Measurements from ENCODE around the gene SUSD6.
"Not testable (repeated sequence)": the region's sequence is repeated elsewhere in the genome, so short reads cannot be mapped to it uniquely, and the experiment has no call there.

The SUSD6 gene

GRCh38 chr14:69593018-69593677 lies 18.2 kb upstream of the SUSD6 start:
- peak; percentile 58 for DNase-seq (ENCODE audit: low read depth)

GRCh38 chr14:69594846-69595245 lies 16.6 kb upstream of the SUSD6 start:
- DNase-seq (ENCODE audit: low read depth): no peak

- DNase-seq (ENCODE audit: low read depth): no peak
Observed at GRCh38 chr14:69595336-69595735, 16.1 kb upstream of the SUSD6 start.

- not testable (repeated sequence) for DNase-seq (ENCODE audit: low read depth)
Observed at GRCh38 chr14:69599431-69599830, 12.0 kb upstream of the SUSD6 start.

GRCh38 chr14:69600304-69600891 lies 11.0 kb upstream of the SUSD6 start:
- no peak for DNase-seq (ENCODE audit: low read depth)

- peak; percentile 33 for DNase-seq (ENCODE audit: low read depth)
Observed at GRCh38 chr14:69605738-69606137, 5.7 kb upstream of the SUSD6 start.

GRCh38 chr14:69606258-69607184 lies 4.9 kb upstream of the SUSD6 start:
- DNase-seq (ENCODE audit: low read depth): peak; percentile 75

GRCh38 chr14:69610020-69610873 lies 1.1 kb upstream of the SUSD6 start:
- no peak for DNase-seq (ENCODE audit: low read depth)

- peak; percentile 74 for DNase-seq (ENCODE audit: low read depth)
Observed at GRCh38 chr14:69610874-69611171, 573 bp upstream of the SUSD6 start.

- DNase-seq (ENCODE audit: low read depth): no peak
Observed at GRCh38 chr14:69612014-69612782, 802 bp downstream of the SUSD6 start.

- DNase-seq (ENCODE audit: low read depth): no peak
Observed at GRCh38 chr14:69612783-69613130, 1.4 kb downstream of the SUSD6 start.

GRCh38 chr14:69613312-69614073 lies 2.1 kb downstream of the SUSD6 start:
- DNase-seq (ENCODE audit: low read depth): no peak

- no peak for DNase-seq (ENCODE audit: low read depth)
Observed at GRCh38 chr14:69614592-69614991, 3.2 kb downstream of the SUSD6 start.

GRCh38 chr14:69615121-69615495 lies 3.7 kb downstream of the SUSD6 start:
- DNase-seq (ENCODE audit: low read depth): no peak

- DNase-seq (ENCODE audit: low read depth): peak; percentile 57
Observed at GRCh38 chr14:69615496-69616407, 4.4 kb downstream of the SUSD6 start.

- no peak for DNase-seq (ENCODE audit: low read depth)
Observed at GRCh38 chr14:69616408-69616773, 5.0 kb downstream of the SUSD6 start.

GRCh38 chr14:69617796-69618195 lies 6.4 kb downstream of the SUSD6 start:
- DNase-seq (ENCODE audit: low read depth): no peak

GRCh38 chr14:69619012-69619411 lies 7.6 kb downstream of the SUSD6 start:
- DNase-seq (ENCODE audit: low read depth): no peak

- no peak for DNase-seq (ENCODE audit: low read depth)
Observed at GRCh38 chr14:69620211-69620611, 8.8 kb downstream of the SUSD6 start.

- DNase-seq (ENCODE audit: low read depth): no peak
Observed at GRCh38 chr14:69620981-69621380, 9.6 kb downstream of the SUSD6 start.

Measured in amniotic epithelial cell (primary cell).